Measurements from ENCODE around the gene TCOF1.

DNA sequence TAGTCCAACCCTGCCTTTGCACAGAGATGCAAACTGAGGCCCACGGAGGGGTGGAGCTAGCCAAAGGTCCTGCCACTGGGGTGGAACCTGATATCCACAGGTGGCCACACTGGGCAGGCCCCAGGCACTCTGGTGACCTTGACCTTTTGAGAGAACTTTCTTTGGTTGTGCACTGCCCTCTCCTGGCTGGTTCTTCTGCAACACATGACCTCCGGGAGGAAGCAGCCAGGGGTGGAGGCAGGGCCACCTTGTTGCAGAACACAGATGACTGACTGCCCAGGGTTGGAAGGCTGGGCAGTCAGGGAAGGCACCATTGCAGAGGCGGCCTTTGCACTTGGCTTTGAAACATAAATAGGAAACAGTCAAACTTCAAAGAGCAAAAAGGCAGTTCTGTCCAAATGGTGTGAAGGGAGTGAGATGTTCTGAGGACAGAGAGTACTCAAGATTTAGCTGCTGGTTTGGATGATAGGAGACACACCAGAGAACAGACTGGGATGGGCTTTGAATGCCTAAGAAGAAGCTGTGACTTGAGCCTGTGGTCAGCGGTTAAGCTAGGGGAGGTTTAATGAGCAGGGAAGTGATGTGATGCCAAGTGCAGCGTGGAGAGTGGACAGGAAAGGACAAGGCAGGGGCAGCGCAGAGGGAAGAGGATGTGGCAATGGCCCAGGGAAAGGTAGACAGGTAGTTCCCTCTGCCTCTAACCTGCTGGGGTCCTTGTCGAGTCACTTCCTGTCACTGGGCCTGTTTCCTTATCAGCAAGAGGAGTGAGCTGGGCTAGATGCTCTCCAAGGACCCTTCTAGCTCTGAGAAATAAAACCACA lies 6.8 kb upstream of the TCOF1 start:
- TF ChIP-seq POLR2A (IDR thresholded peaks at IDR 0.05; ENCODE audit: low read length) = no peak
- TF ChIP-seq GATA1 (IDR thresholded peaks at IDR 0.05; ENCODE audit: low read depth, low read length) = no peak

Data from erythroblast (primary cell).